Neural cell (in vitro differentiated cells): Measurements from ENCODE around the gene LRCH4.

Experiments
- CTCF ChIP-seq: fragments of 450-650 bp; IDR thresholded peaks from 2 replicates; pipeline ENCODE4 v1.5.1; 2014; ENCODE audit warnings: antibody characterized with exemption, mild to moderate bottlenecking, moderate library complexity; ENCODE audit not compliant: poor library complexity, severe bottlenecking
- EP300 ChIP-seq: fragments of 450-650 bp; conservative IDR thresholded peaks from 2 replicates; pipeline ENCODE4 v1.6.1; 2014; ENCODE audit warnings: antibody characterized with exemption, mild to moderate bottlenecking, moderate library complexity; ENCODE audit not compliant: poor library complexity, severe bottlenecking
- EZH2 ChIP-seq: fragments of 200-600, 300-800 bp; shearing (Covaris generic), sonication (generic); IDR thresholded peaks from 2 replicates; pipeline ENCODE4 v1.6.1; 2014; ENCODE audit warnings: antibody characterized with exemption, low read length, borderline replicate concordance, mild to moderate bottlenecking; ENCODE audit not compliant: insufficient read depth, poor library complexity, severe bottlenecking
- RAD21 ChIP-seq: fragments of 450-650 bp; conservative IDR thresholded peaks from 2 replicates; pipeline ENCODE4 v1.6.1; 2014; ENCODE audit warnings: antibody characterized with exemption, mild to moderate bottlenecking, moderate library complexity

- TF ChIP-seq RAD21 (no peak), CTCF (no peak), EP300 (no peak), EZH2 (no peak)
Observed at GRCh38 chr7:100583132-100584053, 2.5 kb downstream of the LRCH4 start.
